Liver (tissue), 3 donors: ENCODE results near the gene MS4A7.

Source experiments
- GABPA ChIP-seq, 2 donors: IDR thresholded peaks in 1 of 2; conservative IDR thresholded peaks in 1 of 2; 2 replicates each; pipeline ENCODE4 v1.6.1; 2016; ENCODE audit warnings: antibody characterized with exemption in 2 of 2, mild to moderate bottlenecking in 1 of 2, moderate library complexity in 1 of 2
- JUND ChIP-seq, 2 donors: IDR thresholded peaks; 2 replicates each; pipeline ENCODE4 v1.6.1; 2016; ENCODE audit warnings: antibody characterized with exemption in 2 of 2
- MAX ChIP-seq: IDR thresholded peaks from 2 replicates; pipeline ENCODE4 v1.6.1; 2016; ENCODE audit warnings: antibody characterized with exemption
- REST ChIP-seq: IDR thresholded peaks from 2 replicates; pipeline ENCODE4 v1.6.1; 2016; ENCODE audit warnings: antibody characterized with exemption, mild to moderate bottlenecking
- TAF1 ChIP-seq: conservative IDR thresholded peaks from 2 replicates; pipeline ENCODE4 v1.6.1; 2016; ENCODE audit warnings: antibody characterized with exemption, mild to moderate bottlenecking
- TF ChIP-seq, protein P1 (sequence below): fragments of 150-350 bp; IDR thresholded peaks from 2 replicates; pipeline ENCODE4 v1.5.1; 2017; ENCODE audit warnings: improper control_type of control experiment, low read depth, low read length; ENCODE audit not compliant: missing input control
- TF ChIP-seq, protein P2 (sequence below): IDR thresholded peaks from 2 replicates; pipeline ENCODE4 v1.6.1; 2016; ENCODE audit warnings: antibody characterized with exemption
- donor health status: healthy.
- donor health status: healthy.

DNA sequence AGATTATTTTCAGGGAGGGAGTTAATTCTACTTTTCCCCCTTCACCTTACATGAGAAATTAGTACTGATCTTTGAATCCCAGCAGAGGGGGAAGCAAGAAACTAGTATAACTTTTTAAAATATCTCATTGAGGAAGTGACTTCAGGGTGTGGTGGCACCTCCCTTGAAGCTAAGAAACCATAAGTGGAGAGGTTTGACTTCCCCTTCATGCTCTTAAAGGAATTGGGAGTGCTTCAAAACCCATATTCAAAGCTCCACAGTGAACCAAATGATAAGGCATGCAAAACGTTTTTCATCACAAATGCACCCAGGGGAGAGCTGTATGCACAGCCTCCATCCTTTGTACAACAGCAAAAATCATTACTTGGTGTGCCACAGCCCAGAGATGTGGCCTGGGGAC, 18.5 kb downstream of the MS4A7 start:
- TF ChIP-seq JUND (IDR thresholded peaks at IDR 0.05) (no peak), REST (no peak), GABPA (IDR thresholded peaks at IDR 0.05 in 1 of 2, conservative IDR thresholded peaks at IDR 0.05 in 1 of 2) (no peak), TAF1 (no peak), MAX (no peak)
- TF ChIP-seq, protein P1, sequence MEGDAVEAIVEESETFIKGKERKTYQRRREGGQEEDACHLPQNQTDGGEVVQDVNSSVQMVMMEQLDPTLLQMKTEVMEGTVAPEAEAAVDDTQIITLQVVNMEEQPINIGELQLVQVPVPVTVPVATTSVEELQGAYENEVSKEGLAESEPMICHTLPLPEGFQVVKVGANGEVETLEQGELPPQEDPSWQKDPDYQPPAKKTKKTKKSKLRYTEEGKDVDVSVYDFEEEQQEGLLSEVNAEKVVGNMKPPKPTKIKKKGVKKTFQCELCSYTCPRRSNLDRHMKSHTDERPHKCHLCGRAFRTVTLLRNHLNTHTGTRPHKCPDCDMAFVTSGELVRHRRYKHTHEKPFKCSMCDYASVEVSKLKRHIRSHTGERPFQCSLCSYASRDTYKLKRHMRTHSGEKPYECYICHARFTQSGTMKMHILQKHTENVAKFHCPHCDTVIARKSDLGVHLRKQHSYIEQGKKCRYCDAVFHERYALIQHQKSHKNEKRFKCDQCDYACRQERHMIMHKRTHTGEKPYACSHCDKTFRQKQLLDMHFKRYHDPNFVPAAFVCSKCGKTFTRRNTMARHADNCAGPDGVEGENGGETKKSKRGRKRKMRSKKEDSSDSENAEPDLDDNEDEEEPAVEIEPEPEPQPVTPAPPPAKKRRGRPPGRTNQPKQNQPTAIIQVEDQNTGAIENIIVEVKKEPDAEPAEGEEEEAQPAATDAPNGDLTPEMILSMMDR = no peak
- TF ChIP-seq, protein P2, sequence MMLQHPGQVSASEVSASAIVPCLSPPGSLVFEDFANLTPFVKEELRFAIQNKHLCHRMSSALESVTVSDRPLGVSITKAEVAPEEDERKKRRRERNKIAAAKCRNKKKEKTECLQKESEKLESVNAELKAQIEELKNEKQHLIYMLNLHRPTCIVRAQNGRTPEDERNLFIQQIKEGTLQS = no peak
